ENCODE data around the gene BROX. TPM values are rescaled to one million over a fixed set of nuclear protein-coding genes. Genes with fewer than 3 reads are reported as not detected.

BROX gene
- total RNA-seq, 1 donor from 2014 or later, result 74.7 TPM

DNA sequence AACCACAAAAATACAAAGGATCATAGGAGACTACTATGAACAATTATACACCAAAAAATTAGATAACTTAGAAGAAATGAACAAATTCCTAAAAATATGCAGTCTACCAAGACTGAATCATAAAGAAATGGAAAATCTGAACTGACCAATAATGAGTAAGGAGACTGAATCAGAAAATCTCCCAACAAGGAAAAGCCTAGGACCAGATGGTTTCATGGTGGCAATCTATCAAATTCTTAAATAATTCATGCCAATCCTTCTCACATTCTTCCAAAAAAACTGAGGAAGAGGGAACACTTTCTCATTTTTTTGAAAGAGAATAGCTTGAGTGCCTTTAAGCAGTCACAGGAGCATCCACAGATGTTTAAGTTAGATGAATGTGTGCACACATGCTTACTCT is 70.7 kb downstream of the BROX start:
- no peak overlapping the region for H3K9ac ChIP-seq
- TF ChIP-seq EZH2phosphoT487 (IDR thresholded peaks at IDR 0.05), result no peak
- no peak for TF ChIP-seq EZH2 (IDR thresholded peaks at IDR 0.05)
- TF ChIP-seq, protein P1, sequence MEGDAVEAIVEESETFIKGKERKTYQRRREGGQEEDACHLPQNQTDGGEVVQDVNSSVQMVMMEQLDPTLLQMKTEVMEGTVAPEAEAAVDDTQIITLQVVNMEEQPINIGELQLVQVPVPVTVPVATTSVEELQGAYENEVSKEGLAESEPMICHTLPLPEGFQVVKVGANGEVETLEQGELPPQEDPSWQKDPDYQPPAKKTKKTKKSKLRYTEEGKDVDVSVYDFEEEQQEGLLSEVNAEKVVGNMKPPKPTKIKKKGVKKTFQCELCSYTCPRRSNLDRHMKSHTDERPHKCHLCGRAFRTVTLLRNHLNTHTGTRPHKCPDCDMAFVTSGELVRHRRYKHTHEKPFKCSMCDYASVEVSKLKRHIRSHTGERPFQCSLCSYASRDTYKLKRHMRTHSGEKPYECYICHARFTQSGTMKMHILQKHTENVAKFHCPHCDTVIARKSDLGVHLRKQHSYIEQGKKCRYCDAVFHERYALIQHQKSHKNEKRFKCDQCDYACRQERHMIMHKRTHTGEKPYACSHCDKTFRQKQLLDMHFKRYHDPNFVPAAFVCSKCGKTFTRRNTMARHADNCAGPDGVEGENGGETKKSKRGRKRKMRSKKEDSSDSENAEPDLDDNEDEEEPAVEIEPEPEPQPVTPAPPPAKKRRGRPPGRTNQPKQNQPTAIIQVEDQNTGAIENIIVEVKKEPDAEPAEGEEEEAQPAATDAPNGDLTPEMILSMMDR (IDR thresholded peaks at IDR 0.05), result no peak
- no peaks in the 10 kb centered on the region for H3K36me3 ChIP-seq
- H3K4me1 ChIP-seq, result no peaks in the 10 kb centered on the region
- Mint-ChIP-seq H3K27ac (no peak overlapping the region), H3K9me3 (no peaks in the 10 kb centered on the region), H3K4me1 (no peaks in the 10 kb centered on the region), H3K27me3 (ENCODE audit: insufficient read depth, low read depth) (peaks cover 3% of the 10 kb centered on the region), H3K4me3 (no peak overlapping the region), H3K36me3 (no peaks in the 10 kb centered on the region)
- H3K79me2 ChIP-seq (ENCODE audit: low read depth), result no peaks in the 10 kb centered on the region
- no peak overlapping the region for H3K4me3 ChIP-seq
- no peaks in the 10 kb centered on the region for H3K27me3 ChIP-seq
- H2AFZ ChIP-seq (replicated peaks), result no peak overlapping the region
- no peaks in the 10 kb centered on the region for H3F3A ChIP-seq (ENCODE audit: low read depth)
- no peaks in the 10 kb centered on the region for H4K20me1 ChIP-seq (ENCODE audit: low read depth)
- no peak for DNase-seq (ENCODE audit: low spot score)
- H3K9me3 ChIP-seq (ENCODE audit: low read depth), result no peaks in the 10 kb centered on the region
- no peak overlapping the region for H3K4me2 ChIP-seq
- no peak overlapping the region for H3K27ac ChIP-seq

DNA sequence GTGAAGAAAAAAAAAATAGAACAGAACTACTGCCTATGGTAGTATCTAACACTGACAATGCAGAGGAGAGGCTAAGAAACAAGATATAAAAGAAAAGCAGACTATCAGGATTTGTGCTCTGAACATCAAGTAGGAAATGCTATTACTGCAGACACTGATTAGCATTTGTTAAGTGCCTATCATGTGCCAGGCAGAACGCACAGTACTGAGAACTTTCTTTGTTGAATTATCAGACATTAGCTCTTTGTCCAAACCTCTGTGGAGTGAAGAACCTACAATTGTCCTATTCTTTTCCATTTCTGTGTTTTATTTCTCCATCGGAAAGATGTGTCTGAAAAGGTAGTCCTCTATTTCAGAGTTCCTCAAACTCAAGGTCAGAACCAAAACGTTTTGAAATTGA is 72.0 kb downstream of the BROX start:
- Histone ChIP-seq H3K4me1 (no peaks in the 10 kb centered on the region), H3K27me3 (no peaks in the 10 kb centered on the region), H3K9ac (no peak overlapping the region), H3F3A (ENCODE audit: low read depth) (no peaks in the 10 kb centered on the region), H3K4me3 (no peak overlapping the region), H3K36me3 (no peaks in the 10 kb centered on the region), H3K4me2 (no peak overlapping the region), H3K79me2 (ENCODE audit: low read depth) (no peaks in the 10 kb centered on the region), H4K20me1 (ENCODE audit: low read depth) (no peaks in the 10 kb centered on the region), H3K9me3 (ENCODE audit: low read depth) (no peaks in the 10 kb centered on the region), H3K27ac (no peak overlapping the region), H2AFZ (replicated peaks) (no peak overlapping the region)
- H3K4me1 Mint-ChIP-seq, result no peaks in the 10 kb centered on the region
- TF ChIP-seq, protein P1 (IDR thresholded peaks at IDR 0.05), result no peak
- no peak for TF ChIP-seq EZH2 (IDR thresholded peaks at IDR 0.05)
- TF ChIP-seq EZH2phosphoT487 (IDR thresholded peaks at IDR 0.05), result no peak
- DNase-seq (ENCODE audit: low spot score), result no peak
- H3K9me3 Mint-ChIP-seq, result no peaks in the 10 kb centered on the region
- no peak overlapping the region for H3K4me3 Mint-ChIP-seq
- H3K27ac Mint-ChIP-seq, result no peak overlapping the region
- peaks cover 3% of the 10 kb centered on the region for H3K27me3 Mint-ChIP-seq (ENCODE audit: insufficient read depth, low read depth)
- no peaks in the 10 kb centered on the region for H3K36me3 Mint-ChIP-seq

Other genes starting within 250 kb of the BROX start
- 0.09 TPM in 1 of 2 replicates, not detected in the other for gene HHIPL2, start 164.5 kb upstream of the BROX start, total RNA-seq (ENCODE audit: low replicate concordance)
- gene TAF1A, start 122.6 kb upstream of the BROX start, total RNA-seq (ENCODE audit: low replicate concordance), result 25.1 and 32.8 TPM in 2 replicates
- 31.1 and 46.3 TPM in 2 replicates for gene MIA3, start 94.5 kb upstream of the BROX start, total RNA-seq (ENCODE audit: low replicate concordance)
- gene AIDA, start 73 bp upstream of the BROX start, total RNA-seq (ENCODE audit: low replicate concordance), result 52.1 and 75.2 TPM in 2 replicates
- gene FAM177B, start 24.6 kb downstream of the BROX start, total RNA-seq (ENCODE audit: low replicate concordance), result not detected in 2 replicates
- 6.5 and 9.2 TPM in 2 replicates for gene DISP1, start 102.5 kb downstream of the BROX start, total RNA-seq (ENCODE audit: low replicate concordance)